K562 (cell line): ENCODE results near the gene RO60. TPM values are rescaled to one million over a fixed set of nuclear protein-coding genes. Genes with fewer than 3 reads are reported as not detected.
A peak's percentile ranks its signal among the peaks of the same experiment; 100 is the strongest.

ENCODE experiments used
- ASH1L ChIP-seq: fragments of 450-650 bp; IDR thresholded peaks from 2 replicates; pipeline ENCODE4 v1.6.1; 2018; ENCODE audit warnings: borderline replicate concordance, mild to moderate bottlenecking, low read depth; ENCODE audit not compliant: partially characterized antibody
- CEBPB ChIP-seq: fragments of 450-650 bp; IDR thresholded peaks from 2 replicates; pipeline ENCODE4 v1.6.1; 2016; ENCODE audit warnings: missing genetic modification characterization, missing compliant biosample characterization
- CHCHD3 ChIP-seq: fragments of 250-450 bp; sonication (Bioruptor Pico); IDR thresholded peaks from 2 replicates; pipeline ENCODE4 v2.1.2; 2022; ENCODE audit warnings: mild to moderate bottlenecking
- FOXJ2 ChIP-seq: fragments of 200-800 bp; sonication (Bioruptor generic); IDR thresholded peaks from 2 replicates; pipeline ENCODE4 v1.6.1; 2016; ENCODE audit warnings: missing genetic modification characterization, missing compliant biosample characterization
- GMEB1 ChIP-seq: fragments of 250-450 bp; sonication (Bioruptor Pico); IDR thresholded peaks from 2 replicates; pipeline ENCODE4 v1.4.0; 2020; ENCODE audit warnings: mild to moderate bottlenecking
- OTX1 ChIP-seq: fragments of 450-650 bp; formaldehyde crosslinking; IDR thresholded peaks from 2 replicates; pipeline ENCODE4 v1.4.0; 2022; ENCODE audit warnings: mild to moderate bottlenecking
- PHTF2 ChIP-seq: fragments of 250-450 bp; sonication (Bioruptor Pico); IDR thresholded peaks from 2 replicates; pipeline ENCODE4 v1.5.0; 2021; ENCODE audit warnings: mild to moderate bottlenecking
- POLR2B ChIP-seq: fragments of 450-650 bp; IDR thresholded peaks from 2 replicates; pipeline ENCODE4 v1.6.1; 2018; ENCODE audit warnings: low read depth; ENCODE audit not compliant: partially characterized antibody
- PREB ChIP-seq: sonication (generic); formaldehyde crosslinking; IDR thresholded peaks from 2 replicates; pipeline ENCODE4 v1.8.1; 2023; ENCODE audit warnings: mild to moderate bottlenecking, missing genetic modification reagents
- PTBP1 ChIP-seq: fragments of 200-400 bp; formaldehyde crosslinking; IDR thresholded peaks from 2 replicates; pipeline ENCODE4 v1.6.1; 2017; ENCODE audit warnings: low read depth, low read length
- PTRF ChIP-seq: fragments of 450-650 bp; IDR thresholded peaks from 2 replicates; pipeline ENCODE4 v1.6.1; 2016; ENCODE audit warnings: mild to moderate bottlenecking, missing genetic modification characterization, missing compliant biosample characterization
- PTTG1 ChIP-seq: fragments of 450-650 bp; IDR thresholded peaks from 2 replicates; pipeline ENCODE4 v1.6.1; 2016; ENCODE audit warnings: low read depth, mild to moderate bottlenecking, missing genetic modification characterization, missing compliant biosample characterization
- PYGO2 ChIP-seq: fragments of 450-650 bp; IDR thresholded peaks from 2 replicates; pipeline ENCODE4 v1.6.1; 2016; ENCODE audit warnings: mild to moderate bottlenecking, missing genetic modification characterization, moderate library complexity, missing compliant biosample characterization
- RBFOX2 ChIP-seq: fragments of 200-400 bp; formaldehyde crosslinking; IDR thresholded peaks from 2 replicates; pipeline ENCODE4 v1.6.1; 2017; ENCODE audit warnings: low read depth, mild to moderate bottlenecking, low read length, moderate library complexity
- STAT5A ChIP-seq: IDR thresholded peaks from 2 replicates; pipeline ENCODE4 v1.6.1; 2012; ENCODE audit warnings: low read length, inconsistent platforms, borderline replicate concordance
- TAF9B ChIP-seq: fragments of 450-650 bp; IDR thresholded peaks from 2 replicates; pipeline ENCODE4 v1.6.1; 2018; ENCODE audit warnings: mild to moderate bottlenecking; ENCODE audit not compliant: partially characterized antibody
- TGIF2 ChIP-seq: sonication (generic); formaldehyde crosslinking; IDR thresholded peaks from 2 replicates; pipeline ENCODE4 v1.8.1; 2022; ENCODE audit warnings: mild to moderate bottlenecking, missing genetic modification reagents, moderate library complexity
- XRCC3 ChIP-seq: fragments of 450-650 bp; IDR thresholded peaks from 2 replicates; pipeline ENCODE4 v1.6.1; 2017; ENCODE audit warnings: mild to moderate bottlenecking, moderate library complexity
- ZC3H8 ChIP-seq: fragments of 450-650 bp; IDR thresholded peaks from 2 replicates; pipeline ENCODE4 v1.6.1; 2017
- ZFP1 ChIP-seq: fragments of 450-650 bp; formaldehyde crosslinking; IDR thresholded peaks from 2 replicates; pipeline ENCODE4 v1.4.0; 2020; ENCODE audit warnings: mild to moderate bottlenecking, mixed read lengths
- ZNF217 ChIP-seq: sonication (generic); formaldehyde crosslinking; IDR thresholded peaks from 2 replicates; pipeline ENCODE4 v1.8.0; 2022; ENCODE audit warnings: mild to moderate bottlenecking, missing genetic modification reagents
- ZNF224 ChIP-seq: sonication (generic); formaldehyde crosslinking; IDR thresholded peaks from 2 replicates; pipeline ENCODE4 v1.8.0; 2022; ENCODE audit warnings: mild to moderate bottlenecking, missing genetic modification reagents
- ZNF584 ChIP-seq: fragments of 200-800 bp; sonication (Bioruptor generic); IDR thresholded peaks from 2 replicates; pipeline ENCODE4 v1.6.1; 2016; ENCODE audit warnings: low read depth, mild to moderate bottlenecking, missing genetic modification characterization, missing compliant biosample characterization
- ZNF707 ChIP-seq: fragments of 250-450 bp; sonication (Bioruptor Pico); conservative IDR thresholded peaks from 2 replicates; pipeline ENCODE4 v1.8.0; 2022; ENCODE audit warnings: inconsistent platforms, mild to moderate bottlenecking, moderate library complexity
- polyA plus RNA-seq, 8 experiments: library from polyadenylated mRNA; depleted of rRNA in 4 of 8; stranded (reverse) in 5 of 8; unstranded in 3 of 8; fragments of >200 nt; fragmentation: Nextera tagmentation in 2 of 8; fragmentation: Illumina TruSeq in 1 of 8; extraction: Ambion mirVana in 2 of 8; extraction: Trizol in 1 of 8; gene quantifications; 2 replicates each; pipeline versions ENCODE4 v1.2.1 to v1.2.3, GENCODE V29; 2011 to 2014; ENCODE audit warnings: inconsistent platforms in 1 of 8, missing spikeins in 1 of 8
- total RNA-seq, 7 experiments: library from RNA; depleted of rRNA in 6 of 7; stranded (reverse); fragments of >200 nt in 6 of 7; fragmentation: Illumina TruSeq in 2 of 7; extraction: Trizol in 2 of 7; gene quantifications; 2 replicates each; pipeline versions ENCODE4 v1.2.1 to v1.2.3, GENCODE V29; 2011 to 2021; ENCODE audit warnings: low replicate concordance in 1 of 7
- TF ChIP-seq, protein P1 (sequence below): fragments of 250-450 bp; sonication (Bioruptor Pico); IDR thresholded peaks from 2 replicates; pipeline ENCODE4 v1.9.0; 2021; ENCODE audit warnings: mild to moderate bottlenecking, inconsistent platforms

The RO60 gene
- total and polyA plus RNA-seq, 9 of the 15 experiments (the other 6 are each of a cell fraction or from before 2014, with no cell fraction given) = 24.9 to 187 (median 101) TPM

DNA sequence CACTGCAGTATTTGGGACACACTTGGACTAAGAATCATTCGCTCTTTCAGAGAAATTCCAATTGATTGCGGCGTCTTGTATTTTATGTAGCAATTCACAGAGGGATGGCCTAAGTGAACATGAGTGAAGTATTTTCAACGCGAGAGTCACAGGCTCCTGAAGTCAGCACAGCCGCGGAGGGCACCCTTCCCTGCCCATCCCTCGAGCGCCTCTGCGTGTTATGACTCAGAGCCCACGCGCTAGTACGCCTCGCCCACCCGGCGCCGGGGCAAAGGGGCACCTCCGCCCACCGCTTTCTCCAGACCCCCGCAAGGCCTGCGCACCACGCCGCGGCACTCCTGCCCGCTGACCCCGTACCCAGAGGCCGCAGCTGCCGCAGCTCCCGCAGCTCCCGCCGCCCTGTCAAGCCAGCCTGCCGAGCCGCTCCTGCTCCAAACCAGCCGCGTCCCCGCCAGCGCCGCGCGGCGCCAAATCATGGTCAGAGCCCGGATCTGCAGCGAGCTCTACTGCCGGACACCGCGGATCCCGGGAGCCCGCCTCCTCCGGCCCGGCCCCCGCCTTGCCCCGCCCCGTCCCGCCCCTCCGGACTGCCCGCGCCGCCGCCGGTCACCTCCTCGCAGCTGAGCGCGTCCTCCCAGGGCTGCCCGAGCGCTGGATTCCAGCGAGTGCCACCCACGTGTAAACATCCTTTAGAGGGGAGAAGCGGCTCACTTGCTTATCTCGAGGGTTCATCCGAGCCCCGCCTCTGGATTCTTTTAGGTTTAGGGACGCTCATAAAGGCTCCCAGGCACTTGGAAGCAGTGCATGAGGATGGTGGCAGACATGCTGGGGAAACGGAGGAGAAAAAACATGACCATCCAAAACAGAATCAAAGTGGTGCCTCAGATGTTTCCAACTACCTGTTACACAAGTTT is 45.8 kb downstream of the RO60 start, which contains the start of gene GLRX2 (continued):
- peak; percentile 92 for TF ChIP-seq RBFOX2
- TF ChIP-seq ASH1L = no peak
- peak; percentile 77 for TF ChIP-seq FOXJ2 (tag)
- TF ChIP-seq ZC3H8 = no peak
- no peak for TF ChIP-seq PTTG1
- no peak for TF ChIP-seq XRCC3
- TF ChIP-seq POLR2B = peak; percentile 49
- no peak for TF ChIP-seq PTBP1
- no peak for TF ChIP-seq ZNF217 (CRISPR knock-in tag)
- no peak for TF ChIP-seq ZNF224
- TF ChIP-seq TAF9B = peak; percentile 68
- no peak for TF ChIP-seq TGIF2
- TF ChIP-seq CEBPB = no peak
- TF ChIP-seq ZFP1 (CRISPR knock-in tag) = no peak
- TF ChIP-seq, protein P1, sequence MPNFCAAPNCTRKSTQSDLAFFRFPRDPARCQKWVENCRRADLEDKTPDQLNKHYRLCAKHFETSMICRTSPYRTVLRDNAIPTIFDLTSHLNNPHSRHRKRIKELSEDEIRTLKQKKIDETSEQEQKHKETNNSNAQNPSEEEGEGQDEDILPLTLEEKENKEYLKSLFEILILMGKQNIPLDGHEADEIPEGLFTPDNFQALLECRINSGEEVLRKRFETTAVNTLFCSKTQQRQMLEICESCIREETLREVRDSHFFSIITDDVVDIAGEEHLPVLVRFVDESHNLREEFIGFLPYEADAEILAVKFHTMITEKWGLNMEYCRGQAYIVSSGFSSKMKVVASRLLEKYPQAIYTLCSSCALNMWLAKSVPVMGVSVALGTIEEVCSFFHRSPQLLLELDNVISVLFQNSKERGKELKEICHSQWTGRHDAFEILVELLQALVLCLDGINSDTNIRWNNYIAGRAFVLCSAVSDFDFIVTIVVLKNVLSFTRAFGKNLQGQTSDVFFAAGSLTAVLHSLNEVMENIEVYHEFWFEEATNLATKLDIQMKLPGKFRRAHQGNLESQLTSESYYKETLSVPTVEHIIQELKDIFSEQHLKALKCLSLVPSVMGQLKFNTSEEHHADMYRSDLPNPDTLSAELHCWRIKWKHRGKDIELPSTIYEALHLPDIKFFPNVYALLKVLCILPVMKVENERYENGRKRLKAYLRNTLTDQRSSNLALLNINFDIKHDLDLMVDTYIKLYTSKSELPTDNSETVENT (CRISPR knock-in tag) = peak; percentile 89; the same call in 1 of the 2 replicates
- 0 out of 2 replicates have a peak, but pooled peaks have one; percentile 6 for TF ChIP-seq STAT5A
- peak; percentile 51; the same call in 1 of the 2 replicates for TF ChIP-seq PHTF2 (CRISPR knock-in tag)
- TF ChIP-seq CHCHD3 (CRISPR knock-in tag) = peak; percentile 89; the same call in 1 of the 2 replicates
- no peak for TF ChIP-seq PREB (CRISPR knock-in tag)
- no peak for TF ChIP-seq ZNF584 (CRISPR knock-in tag)
- no peak; the same call in 1 of the 2 replicates for TF ChIP-seq GMEB1
- TF ChIP-seq PTRF (tag) = no peak
- no peak for TF ChIP-seq ZNF707 (CRISPR knock-in tag)
- no peak for TF ChIP-seq OTX1 (CRISPR knock-in tag)
- TF ChIP-seq PYGO2 (tag) = no peak
